Nephron (organoid): ENCODE measurements around the gene NEURL1.
"Not testable (repeated sequence)": the region's sequence is repeated elsewhere in the genome, so short reads cannot be mapped to it uniquely, and the experiment has no call there.

Experiments
- H3K27ac Mint-ChIP-seq, 3 experiments: 2 replicates each; pipeline ENCODE4 v1.8.0; 2020; ENCODE audit warnings: mixed read lengths in 3 of 3, mild to moderate bottlenecking in 2 of 3, moderate library complexity in 1 of 3
- H3K27me3 Mint-ChIP-seq: 2 replicates; pipeline ENCODE4 v1.8.0; 2021; ENCODE audit warnings: low read depth, mild to moderate bottlenecking, moderate library complexity, mixed read lengths
- H3K36me3 Mint-ChIP-seq: 2 replicates; pipeline ENCODE4 v1.8.0; 2020; ENCODE audit warnings: low read depth, mixed read lengths
- H3K4me1 Mint-ChIP-seq: 2 replicates; pipeline ENCODE4 v1.8.0; 2020; ENCODE audit warnings: mixed read lengths
- H3K4me3 Mint-ChIP-seq, 3 experiments: 2 replicates each; pipeline ENCODE4 v1.8.0; 2020; ENCODE audit warnings: mild to moderate bottlenecking in 3 of 3, mixed read lengths in 3 of 3, moderate library complexity in 2 of 3
- H3K9me3 Mint-ChIP-seq: 2 replicates; pipeline ENCODE4 v1.8.0; 2020; ENCODE audit warnings: mixed read lengths
- CTCF ChIP-seq, 3 experiments: fragments of 200-600 bp; sonication (generic); IDR thresholded peaks; one replicate each; pipeline ENCODE4 v1.5.0; 2021; ENCODE audit warnings: antibody characterized with exemption in 3 of 3; ENCODE audit not compliant: unreplicated experiment in 3 of 3

NEURL1 gene

DNA sequence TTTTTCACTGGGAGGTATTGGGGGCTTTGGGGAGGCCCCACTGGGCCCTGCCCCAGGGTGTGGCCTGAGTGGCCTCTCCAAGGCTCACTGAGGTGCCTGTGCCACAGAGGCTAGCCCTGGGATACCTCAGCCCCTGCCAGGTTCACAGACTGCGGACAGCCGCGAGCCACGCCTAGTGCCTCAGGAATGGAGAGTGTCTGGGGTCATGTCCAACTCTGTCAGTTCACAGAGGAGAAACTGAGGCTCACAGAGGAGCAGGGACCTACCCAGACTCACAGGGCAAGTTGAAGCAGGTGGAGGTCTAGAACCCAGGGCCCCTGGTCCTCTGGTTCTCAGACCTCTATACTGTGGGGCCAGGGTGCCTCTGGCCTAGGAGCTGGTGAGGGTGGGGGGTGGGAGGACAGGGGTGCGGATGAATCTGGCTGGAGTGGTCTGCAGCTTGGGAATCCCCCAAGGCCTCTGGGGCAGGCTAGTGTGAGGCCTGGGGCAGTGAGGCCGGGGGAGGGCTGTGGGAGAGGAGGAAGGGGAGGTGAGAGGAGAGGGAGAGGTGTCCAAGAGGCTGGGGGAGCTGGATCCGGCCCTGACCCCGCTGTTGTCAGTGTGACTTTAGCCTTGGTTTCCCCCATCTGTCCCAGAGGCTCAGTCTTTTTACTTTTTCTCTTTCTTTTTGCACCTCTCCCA is 20.0 kb downstream of the NEURL1 start:
- Mint-ChIP-seq H3K9me3 (peaks cover 2% of the 10 kb centered on the region), H3K27ac (peak overlapping the region; percentile 78 to 86 (median 80)), H3K4me1 (peaks cover 14% of the 10 kb centered on the region), H3K36me3 (no peaks in the 10 kb centered on the region), H3K27me3 (peaks cover 7% of the 10 kb centered on the region), H3K4me3 (no peak overlapping the region)
- TF ChIP-seq CTCF (IDR thresholded peaks at IDR 0.05; ENCODE audit: unreplicated experiment in 3 of 3) = no peak

DNA sequence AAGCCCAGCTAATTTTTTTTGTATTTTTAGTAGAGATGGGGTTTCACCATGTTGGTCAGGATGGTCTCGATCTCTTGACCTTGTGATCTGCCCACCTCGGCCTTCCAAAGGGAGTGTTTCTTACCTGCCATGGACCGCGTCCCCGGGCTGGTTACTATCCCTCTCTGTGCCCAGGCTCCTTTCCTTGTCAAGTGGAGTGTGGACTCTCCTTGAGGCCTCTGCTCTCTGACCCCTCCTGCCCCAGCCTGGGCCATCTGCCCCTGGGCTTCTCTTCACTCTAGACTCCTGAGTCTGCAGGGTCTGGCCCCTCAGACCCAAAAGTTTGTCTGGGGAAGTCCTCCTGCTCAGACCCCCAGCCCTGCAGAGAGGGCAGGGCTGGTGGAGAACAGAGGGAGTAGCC is 20.7 kb downstream of the NEURL1 start:
- TF ChIP-seq CTCF (IDR thresholded peaks at IDR 0.05; ENCODE audit: unreplicated experiment in 3 of 3) = no peak
- Mint-ChIP-seq H3K36me3 (no peaks in the 10 kb centered on the region), H3K4me3 (no peak overlapping the region), H3K9me3 (peaks cover 2% of the 10 kb centered on the region), H3K27ac (no peak overlapping the region), H3K4me1 (peaks cover 14% of the 10 kb centered on the region), H3K27me3 (peaks cover 7% of the 10 kb centered on the region)

- H3K36me3 Mint-ChIP-seq = no peaks in the 10 kb centered on the region
- peaks cover 14% of the 10 kb centered on the region for H3K4me1 Mint-ChIP-seq
- peaks cover 3% of the 10 kb centered on the region for H3K27me3 Mint-ChIP-seq
- no peak overlapping the region for H3K27ac Mint-ChIP-seq
- TF ChIP-seq CTCF (IDR thresholded peaks at IDR 0.05; ENCODE audit: unreplicated experiment in 3 of 3) = no peak
- peaks cover 4% of the 10 kb centered on the region for H3K9me3 Mint-ChIP-seq
- no peak overlapping the region for H3K4me3 Mint-ChIP-seq
Observed at GRCh38 chr10:103517234-103518085, 24.0 kb downstream of the NEURL1 start.

DNA sequence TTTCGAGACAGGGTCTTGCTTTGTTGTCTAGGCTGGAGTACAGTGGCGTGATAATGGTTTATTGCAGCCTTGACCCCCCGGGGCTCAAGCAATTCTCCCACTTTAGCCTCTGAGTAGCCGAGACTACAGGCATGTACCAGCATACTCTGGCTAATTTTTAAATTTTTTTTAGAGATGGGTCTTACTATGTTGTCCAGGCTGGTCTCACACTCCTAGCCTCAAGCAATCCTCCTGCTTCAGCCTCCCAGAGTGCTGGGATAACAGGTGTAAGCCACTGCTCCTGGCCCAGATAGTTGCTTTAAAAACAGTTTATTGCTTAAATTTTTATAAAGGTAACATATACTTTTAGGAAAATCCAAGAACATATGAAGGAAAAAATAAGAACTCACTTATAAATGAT is 26.3 kb downstream of the NEURL1 start:
- no peaks in the 10 kb centered on the region for H3K36me3 Mint-ChIP-seq
- H3K4me3 Mint-ChIP-seq = no peak overlapping the region
- H3K27me3 Mint-ChIP-seq = peaks cover 12% of the 10 kb centered on the region
- H3K9me3 Mint-ChIP-seq = peaks cover 7% of the 10 kb centered on the region
- no peak overlapping the region for H3K27ac Mint-ChIP-seq
- no peak for TF ChIP-seq CTCF (IDR thresholded peaks at IDR 0.05; ENCODE audit: unreplicated experiment in 3 of 3)
- H3K4me1 Mint-ChIP-seq = peaks cover 8% of the 10 kb centered on the region

GRCh38 chr10:103522006-103522405 is 28.5 kb downstream of the NEURL1 start:
- not testable (repeated sequence) for H3K4me3 Mint-ChIP-seq, H3K4me1 Mint-ChIP-seq, H3K36me3 Mint-ChIP-seq, H3K27ac Mint-ChIP-seq
- peaks cover 12% of the 10 kb centered on the region for H3K27me3 Mint-ChIP-seq
- peaks cover 15% of the 10 kb centered on the region for H3K9me3 Mint-ChIP-seq

- Mint-ChIP-seq H3K27me3 (peaks cover 12% of the 10 kb centered on the region), H3K27ac (no peak overlapping the region), H3K4me3 (no peak overlapping the region), H3K36me3 (no peaks in the 10 kb centered on the region), H3K4me1 (no peaks in the 10 kb centered on the region), H3K9me3 (peaks cover 13% of the 10 kb centered on the region)
- TF ChIP-seq CTCF (IDR thresholded peaks at IDR 0.05; ENCODE audit: unreplicated experiment in 3 of 3) = no peak
Observed at GRCh38 chr10:103523683-103524082, 30.2 kb downstream of the NEURL1 start.
